H1 (cell line): ENCODE results near the gene EXOSC1. TPM values are rescaled to one million over a fixed set of nuclear protein-coding genes. Genes with fewer than 3 reads are reported as not detected.

Experiments
- JUND ChIP-seq: IDR thresholded peaks from 2 replicates; pipeline ENCODE4 v1.6.1; 2011; ENCODE audit warnings: mild to moderate bottlenecking, improper control_type of control experiment, low read length
- RAD21 ChIP-seq, 2 experiments: IDR thresholded peaks in 1 of 2; conservative IDR thresholded peaks in 1 of 2; 2 replicates each; pipeline ENCODE4 v1.6.1; 2011; ENCODE audit warnings: low read depth in 2 of 2, low read length in 2 of 2, improper control_type of control experiment in 1 of 2, inconsistent platforms in 1 of 2, mild to moderate bottlenecking in 1 of 2, moderate library complexity in 1 of 2
- polyA plus RNA-seq, 7 experiments: library from polyadenylated mRNA; depleted of rRNA in 3 of 7; stranded (reverse) in 5 of 7; unstranded in 2 of 7; fragments of >200 nt in 5 of 7; fragments of 200-250 nt in 2 of 7; gene quantifications; 1 replicate in 5 of 7; 2 replicates in 1 of 7; 4 replicates in 1 of 7; pipeline versions ENCODE4 v1.2.1 to v1.2.3, GENCODE V29; 2011 to 2013; ENCODE audit warnings: missing spikeins in 2 of 7, mixed read lengths in 2 of 7
- total RNA-seq: library from RNA; stranded (reverse); fragmentation: NEBNext Ultra II Directional; extraction: Animal tissue kit (Norgen Biotek cat#: 25700); gene quantifications from 2 replicates; pipeline ENCODE4 v1.2.1, GENCODE V29; 2021

The EXOSC1 gene
- total and polyA plus RNA-seq, 2 of the 8 experiments (the other 6 are each of a cell fraction or from before 2014, with no cell fraction given), result 52.1 to 68.1 TPM

DNA sequence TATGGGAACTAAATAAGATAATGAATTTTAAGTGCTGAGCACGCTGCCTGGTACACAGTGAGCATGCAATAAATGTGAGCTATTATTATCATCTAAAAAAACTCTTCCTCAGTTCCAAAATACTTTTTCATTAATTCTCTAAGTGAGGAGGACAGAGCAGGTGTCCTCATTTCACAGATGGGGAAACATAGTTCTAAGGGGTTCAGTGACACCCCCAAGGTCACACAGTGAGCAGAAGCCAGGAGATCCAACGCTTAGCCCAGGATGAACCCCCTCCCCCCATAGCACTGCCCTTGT, 37.9 kb downstream of the EXOSC1 start (continued):
- TF ChIP-seq RAD21 (IDR thresholded peaks at IDR 0.05 in 1 of 2, conservative IDR thresholded peaks at IDR 0.05 in 1 of 2; ENCODE audit: low read depth in 2 of 2, low read length in 2 of 2), result no peak
- no peak for TF ChIP-seq JUND
